Stimulated activated CD4-positive, alpha-beta T cell treated with anti-CD3 and anti-CD28 coated beads, Interleukin-1b, Interleukin-23, amount 100 ng/mL, for 4 hours (primary cell): ENCODE results near the gene SHISA7.
"Not testable (repeated sequence)": the region's sequence is repeated elsewhere in the genome, so short reads cannot be mapped to it uniquely, and the experiment has no call there.

Experiments
- DNase-seq, 2 donors: peaks; one replicate each; pipeline ENCODE4 v3.0.0-alpha.2; 2020; ENCODE audit warnings: low read depth in 2 of 2

Gene SHISA7

GRCh38 chr19:55447421-55448174, 4.5 kb upstream of the SHISA7 start:
- no peak for DNase-seq

DNA sequence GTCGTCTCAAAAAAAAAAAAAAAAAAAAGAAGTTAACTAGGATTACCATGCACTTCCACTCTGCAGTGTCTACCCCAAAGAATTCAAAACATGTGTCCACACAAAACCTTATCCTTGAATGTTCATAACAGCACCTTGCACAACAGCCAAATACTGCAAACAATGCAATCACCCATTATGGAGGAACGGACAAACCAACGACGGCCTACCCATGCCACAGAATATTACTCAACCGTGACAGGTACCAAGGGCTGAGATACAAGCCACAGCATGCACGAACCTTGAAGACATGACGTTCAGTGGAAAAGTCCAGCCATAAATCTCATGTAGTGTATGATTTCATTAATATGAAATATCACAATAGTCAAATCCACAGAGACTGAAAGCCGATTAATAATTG, 3.0 kb upstream of the SHISA7 start:
- DNase-seq = no peak

DNA sequence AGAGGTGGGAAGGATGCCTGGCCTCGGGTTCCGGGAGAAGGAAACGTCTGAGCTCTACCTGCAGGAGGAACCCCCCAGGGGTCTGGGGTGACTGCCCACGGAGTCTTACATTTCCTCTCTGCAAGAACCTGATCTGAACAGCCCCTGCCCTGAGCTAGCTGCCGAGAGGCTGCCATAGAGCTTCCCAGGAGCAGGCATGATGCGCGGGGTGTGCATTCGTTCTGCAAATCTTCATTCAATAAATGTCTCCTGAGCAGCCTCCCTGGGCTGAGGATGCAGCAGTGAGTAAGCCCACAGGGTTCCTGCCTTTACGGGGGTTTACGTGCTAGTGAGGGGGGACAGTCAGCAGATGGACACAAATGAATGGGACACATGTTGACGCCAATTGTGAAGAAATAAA, 1.5 kb upstream of the SHISA7 start:
- no peak for DNase-seq

DNA sequence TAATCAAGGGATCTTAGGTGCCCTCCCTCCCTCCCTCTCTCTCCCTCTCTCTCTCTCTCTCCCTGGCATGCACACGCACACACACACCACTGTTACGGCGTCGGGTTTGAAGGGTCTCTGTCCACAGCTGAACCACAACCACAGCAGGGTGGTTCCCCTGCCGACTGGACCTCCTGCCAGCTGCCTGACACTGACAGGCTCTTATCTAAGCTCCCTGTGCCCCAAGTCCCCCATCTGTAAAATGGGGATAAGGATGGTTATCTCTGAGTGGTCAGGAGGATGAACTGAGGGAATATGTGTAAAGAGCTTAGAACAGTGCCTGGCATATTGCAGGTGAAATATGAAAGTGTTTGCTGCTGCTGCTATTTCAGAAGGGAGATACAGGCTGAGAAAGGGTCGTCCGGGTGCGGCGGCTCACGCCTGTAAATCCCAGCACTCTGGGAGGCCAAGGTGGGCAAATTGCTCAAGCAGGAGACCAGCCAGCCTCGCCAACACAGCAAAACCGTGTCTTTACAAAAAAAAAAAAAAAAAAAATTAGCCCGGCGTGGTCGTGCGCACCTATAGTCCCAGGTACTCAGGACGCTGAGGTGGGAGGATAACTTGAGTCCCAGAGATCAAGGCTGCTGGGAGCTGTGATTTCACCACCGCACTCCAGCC, 852 bp upstream of the SHISA7 start:
- DNase-seq = no peak

DNA sequence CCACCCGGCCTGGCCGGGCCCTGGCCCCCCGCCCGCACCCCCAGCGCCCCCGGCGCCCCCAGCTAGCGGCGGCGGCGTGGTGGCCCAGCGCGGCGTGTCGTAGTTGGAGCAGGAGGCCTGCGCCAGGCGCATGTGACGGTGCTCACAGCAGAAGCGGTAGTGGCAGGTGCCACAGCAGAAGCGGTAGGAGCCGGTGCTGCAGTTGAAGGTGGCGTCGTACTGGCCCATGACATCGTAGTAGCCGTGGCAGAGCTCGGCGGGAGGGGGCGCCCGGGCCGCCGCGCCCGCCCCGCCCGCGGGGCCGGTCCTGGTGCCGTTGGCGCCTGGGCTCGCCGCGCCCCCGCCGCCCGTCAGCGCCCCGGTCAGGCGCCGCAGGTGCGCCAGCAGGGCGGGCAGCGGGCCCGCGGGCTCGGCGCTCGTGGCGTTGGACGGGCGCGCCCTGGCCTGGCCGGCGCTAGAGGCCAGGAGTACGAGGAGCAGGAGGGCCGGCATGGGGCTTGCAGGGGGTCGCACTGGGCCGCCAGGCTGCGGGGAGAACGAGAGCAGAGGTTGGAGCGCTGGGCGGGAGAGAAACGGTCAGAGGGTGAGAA, 633 bp downstream of the SHISA7 start:
- no peak for DNase-seq

DNA sequence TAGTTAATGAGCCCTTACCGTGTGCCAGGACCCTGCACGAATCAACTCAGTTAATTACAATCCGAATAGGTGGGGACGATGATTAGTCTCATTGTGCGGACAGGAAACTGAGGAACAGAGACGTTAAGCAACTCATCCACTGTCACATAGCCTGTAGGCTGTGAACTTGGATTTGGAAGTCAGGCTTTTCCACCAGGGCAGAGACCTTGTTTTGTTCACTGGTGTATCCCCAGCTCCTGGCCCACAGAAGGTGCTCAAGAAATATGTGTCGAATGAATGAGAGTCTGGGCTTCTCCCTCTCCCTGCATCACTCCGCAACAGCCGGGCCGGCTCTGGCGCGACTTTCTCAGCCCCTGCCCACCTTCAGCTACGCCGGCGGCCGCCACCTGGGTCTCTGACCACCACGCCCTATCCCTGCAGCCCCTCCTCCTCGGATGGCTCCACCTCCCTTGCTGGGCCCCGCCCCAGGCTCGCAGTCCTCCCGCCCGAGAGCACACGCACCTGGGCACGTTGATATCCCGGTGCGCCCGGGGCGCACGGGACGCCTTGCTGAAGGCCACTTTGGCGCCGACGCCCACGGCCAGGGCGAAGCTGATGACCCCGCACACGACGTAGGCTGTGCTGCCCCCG, 1.3 kb downstream of the SHISA7 start:
- no peak for DNase-seq

DNA sequence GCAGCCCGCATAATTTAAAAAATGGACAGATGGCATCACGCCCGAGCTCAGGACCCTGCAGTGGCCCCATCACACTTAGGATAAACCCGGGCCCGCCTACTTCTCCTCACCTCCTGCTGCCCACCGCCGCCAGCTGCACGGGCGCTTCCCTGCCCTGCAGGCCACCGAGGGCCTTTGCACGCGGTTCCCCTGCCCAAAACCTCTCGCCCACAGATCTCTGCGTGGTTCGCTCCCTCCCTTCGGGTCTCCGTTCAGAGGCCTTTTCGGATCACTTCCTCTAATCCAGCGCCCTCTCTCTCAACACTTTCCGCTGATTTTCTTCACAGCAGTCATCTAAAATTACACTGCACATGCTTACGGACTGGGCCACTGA, 1.8 kb downstream of the SHISA7 start:
- no peak for DNase-seq

- no peak for DNase-seq
Measured at GRCh38 chr19:55440411-55441105, 2.5 kb downstream of the SHISA7 start.

DNA sequence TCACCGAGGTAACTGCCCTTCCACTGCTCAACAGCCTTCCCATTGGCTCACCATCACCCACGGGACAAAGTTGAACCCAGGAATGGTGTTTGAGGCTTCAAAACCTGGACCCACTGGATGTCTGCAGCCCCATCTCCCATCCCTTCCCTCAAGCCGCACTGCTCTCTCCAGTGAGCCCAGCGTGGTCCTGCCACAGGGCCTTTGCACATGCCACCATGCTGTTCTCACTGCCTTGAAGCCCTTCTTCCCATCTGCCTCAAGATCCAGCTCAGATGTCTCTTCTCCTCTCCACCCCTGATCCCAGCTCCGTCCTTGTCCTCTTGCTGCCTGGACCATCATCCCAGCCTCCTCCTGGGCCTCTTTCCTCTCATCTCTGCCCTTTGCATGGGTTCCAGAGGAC, 4.0 kb downstream of the SHISA7 start:
- DNase-seq = no peak

DNA sequence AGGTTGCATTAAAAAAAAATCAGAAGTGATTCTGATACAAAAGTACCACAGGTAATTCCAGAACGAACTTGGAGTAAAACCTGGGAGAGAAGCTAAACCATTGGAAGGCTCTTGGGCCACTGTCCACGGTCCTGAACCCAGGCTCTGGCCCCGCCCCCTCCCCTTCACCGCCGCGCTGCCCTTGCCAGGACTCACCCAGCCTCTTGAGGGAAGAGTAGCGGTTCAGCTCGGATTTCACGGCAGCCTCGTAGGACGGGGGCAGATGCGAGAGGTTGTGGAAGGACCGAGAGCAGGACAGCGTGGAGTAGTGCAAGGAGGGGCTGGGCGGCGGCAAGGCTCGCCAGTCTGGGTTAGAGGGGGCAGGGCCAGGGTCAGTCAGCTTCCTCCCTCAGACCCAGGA, 5.7 kb downstream of the SHISA7 start:
- no peak for DNase-seq

GRCh38 chr19:55436847-55437246, 6.3 kb downstream of the SHISA7 start:
- no peak for DNase-seq

DNA sequence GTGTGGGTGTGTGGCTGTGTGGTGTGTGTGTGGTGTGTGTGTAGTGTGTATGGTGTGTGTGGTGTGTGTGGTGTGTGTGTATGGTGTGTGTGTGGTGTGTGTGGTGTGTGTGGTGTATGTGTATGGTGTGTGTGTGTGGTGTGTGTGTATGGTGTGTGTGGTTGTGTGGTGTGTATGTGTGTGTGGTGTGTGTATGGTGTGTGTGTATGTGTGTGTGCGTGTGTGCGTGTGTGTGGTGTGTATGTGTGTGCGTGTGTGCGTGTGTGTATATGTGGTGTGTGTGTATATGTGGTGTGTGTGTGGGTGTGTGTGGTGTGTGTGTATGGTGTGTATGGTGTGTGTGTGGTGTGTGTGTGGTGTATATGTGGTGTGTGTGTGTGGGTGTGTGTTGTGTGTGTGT, 8.1 kb downstream of the SHISA7 start:
- DNase-seq = no peak

DNA sequence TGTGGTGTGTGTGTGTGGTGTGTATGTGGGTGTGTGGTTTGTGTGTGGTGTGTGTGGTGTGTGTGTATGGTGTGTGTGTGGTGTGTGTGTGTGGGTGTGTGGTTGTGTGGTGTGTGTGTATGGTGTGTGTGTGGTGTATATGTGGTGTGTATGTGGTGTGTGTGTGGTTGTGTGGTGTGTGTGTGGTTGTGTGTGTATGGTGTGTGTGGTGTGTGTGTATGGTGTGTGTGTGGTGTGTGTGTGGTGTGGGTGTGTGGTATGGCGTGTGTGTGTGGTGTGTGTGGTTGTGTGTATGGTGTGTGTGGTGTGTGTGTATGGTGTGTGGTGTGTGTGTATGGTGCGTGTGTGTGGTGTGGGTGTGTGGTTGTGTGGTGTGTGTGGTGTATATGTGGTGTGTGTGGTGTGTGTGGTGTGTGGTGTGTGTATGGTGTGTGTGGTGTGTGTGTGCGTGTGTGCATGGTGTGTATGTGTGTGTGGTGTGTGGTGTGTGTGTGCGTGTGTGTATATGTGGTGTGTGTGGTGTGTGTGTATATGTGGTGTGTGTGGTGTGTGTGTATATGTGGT, 8.7 kb downstream of the SHISA7 start:
- DNase-seq = no peak

DNA sequence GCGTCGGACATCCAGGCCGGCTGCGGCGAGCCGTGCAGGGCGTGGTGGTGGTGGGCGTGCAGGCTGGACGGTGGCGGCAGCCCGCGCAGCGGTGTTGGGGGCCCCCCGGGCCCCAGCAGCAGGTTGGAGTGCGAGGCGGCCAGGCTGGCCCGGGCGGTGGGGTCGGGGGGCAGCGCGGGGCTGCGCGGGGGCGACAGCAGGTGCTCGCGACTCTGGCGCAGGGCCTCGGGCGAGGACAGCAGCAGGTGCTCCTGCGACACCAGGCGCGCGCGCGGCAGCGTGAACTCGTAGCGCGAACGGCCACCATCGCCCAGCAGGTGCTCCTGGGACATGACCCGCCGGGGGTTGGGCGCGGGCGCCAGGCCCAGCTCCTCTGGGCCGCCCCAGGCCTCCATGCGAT, 9.8 kb downstream of the SHISA7 start:
- DNase-seq = no peak

DNA sequence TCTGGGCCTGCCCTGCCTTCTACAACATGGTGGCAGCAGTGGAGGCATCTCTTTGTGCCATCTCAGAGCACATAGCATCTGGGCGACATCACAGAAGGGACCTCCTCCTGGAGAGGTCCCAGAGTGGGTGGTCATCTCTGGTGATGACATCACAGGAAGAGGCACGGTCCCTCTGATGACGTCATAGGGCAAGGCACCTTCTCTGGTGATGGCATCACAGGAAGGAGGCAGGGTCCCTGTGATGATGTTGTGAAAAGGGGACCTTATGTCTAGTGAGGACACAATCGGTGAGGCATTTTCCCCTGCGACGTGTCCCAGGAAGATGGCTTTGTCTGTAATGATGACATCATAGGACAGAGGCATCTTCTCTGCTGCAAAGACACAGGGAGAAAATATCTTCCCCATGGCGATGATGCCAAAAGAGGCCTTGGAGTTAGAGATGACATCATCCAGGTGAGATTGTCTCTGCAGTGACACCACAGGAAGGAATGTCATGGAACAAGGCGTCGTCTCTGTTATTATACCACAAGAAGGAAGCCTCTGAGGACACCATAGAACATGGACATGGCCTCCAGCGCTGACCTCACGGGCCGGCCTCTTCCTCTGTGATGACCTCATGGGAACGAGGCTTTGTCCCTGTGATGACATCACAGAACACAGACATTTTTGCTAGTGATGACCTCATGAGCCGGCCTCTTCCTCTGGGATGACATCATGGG, 10.7 kb downstream of the SHISA7 start:
- no peak for DNase-seq

GRCh38 chr19:55431183-55431582, 11.9 kb downstream of the SHISA7 start:
- no peak for DNase-seq

DNA sequence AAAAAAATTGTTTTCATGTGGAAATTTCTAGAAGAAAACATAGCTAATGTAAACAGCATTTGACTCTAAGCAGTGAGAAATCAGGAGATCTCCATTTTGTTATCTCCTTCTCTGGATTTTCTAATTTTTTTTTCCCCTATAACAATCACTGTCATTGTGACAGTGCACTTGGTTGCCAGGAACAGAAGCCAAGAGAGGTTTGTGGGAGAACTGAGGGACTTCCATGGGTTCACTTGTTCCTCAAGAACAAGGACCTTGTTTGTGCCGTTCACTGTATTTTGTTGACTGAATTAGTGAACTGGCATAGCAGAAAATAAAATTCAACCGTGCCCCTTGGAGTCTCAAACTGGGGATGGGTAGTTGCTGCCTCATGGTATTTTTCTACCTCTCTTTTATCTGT, 17.1 kb downstream of the SHISA7 start:
- DNase-seq = no peak

DNA sequence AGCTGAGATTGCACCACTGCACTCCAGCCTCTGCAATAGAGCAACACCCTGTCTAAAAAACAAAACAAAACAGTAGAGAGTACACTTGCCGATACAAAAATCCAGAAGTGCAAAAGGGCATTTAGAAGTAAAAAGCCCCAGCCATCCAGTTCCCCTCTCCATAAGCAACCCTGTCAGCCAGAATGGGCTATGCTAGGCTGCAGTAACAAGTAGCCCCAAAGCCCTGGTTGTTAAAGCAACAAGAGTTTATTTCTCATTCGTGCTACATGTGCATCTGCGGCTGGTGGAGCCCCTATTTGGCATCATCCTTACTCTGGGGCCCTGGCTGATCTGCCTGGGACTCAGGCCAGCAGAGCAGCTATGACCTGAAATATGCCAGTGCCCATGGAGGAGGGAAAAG, 18.6 kb downstream of the SHISA7 start:
- no peak for DNase-seq

DNA sequence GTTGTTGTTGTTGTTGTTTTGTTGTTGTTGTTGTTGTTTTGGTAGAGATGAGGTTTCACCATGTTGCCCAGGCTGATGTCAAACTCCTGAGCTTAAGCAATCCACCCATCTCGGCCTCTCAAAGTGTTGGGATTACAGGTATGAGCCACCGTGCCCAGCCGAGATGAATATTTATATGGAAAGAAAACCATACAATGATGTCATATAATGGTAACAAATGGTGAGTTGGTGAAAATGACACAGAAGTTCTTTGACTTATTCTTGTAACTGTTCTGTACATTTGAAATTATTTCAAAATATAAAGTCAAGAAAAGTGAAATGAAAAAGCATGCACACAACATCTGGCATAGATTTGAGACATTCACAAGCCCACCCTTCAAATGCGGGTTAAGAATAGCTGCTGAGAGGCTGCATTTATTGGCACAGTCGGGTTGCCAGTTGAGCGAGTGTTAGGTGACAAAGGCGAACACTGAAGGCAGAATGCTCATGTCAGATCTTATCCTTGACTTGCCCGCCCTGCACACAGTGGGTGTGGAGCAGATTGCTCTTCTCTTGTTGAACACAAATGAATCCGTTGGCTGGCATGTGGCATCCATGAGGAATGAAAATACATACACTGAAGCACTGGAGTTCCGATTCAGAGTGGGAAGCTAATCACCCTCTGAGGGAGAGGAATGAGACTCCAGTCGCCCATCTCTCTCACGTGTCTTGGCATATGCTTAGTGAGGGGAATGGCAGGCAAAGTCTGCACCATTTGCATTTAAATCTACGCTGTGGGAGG, 19.7 kb downstream of the SHISA7 start:
- no peak for DNase-seq

DNA sequence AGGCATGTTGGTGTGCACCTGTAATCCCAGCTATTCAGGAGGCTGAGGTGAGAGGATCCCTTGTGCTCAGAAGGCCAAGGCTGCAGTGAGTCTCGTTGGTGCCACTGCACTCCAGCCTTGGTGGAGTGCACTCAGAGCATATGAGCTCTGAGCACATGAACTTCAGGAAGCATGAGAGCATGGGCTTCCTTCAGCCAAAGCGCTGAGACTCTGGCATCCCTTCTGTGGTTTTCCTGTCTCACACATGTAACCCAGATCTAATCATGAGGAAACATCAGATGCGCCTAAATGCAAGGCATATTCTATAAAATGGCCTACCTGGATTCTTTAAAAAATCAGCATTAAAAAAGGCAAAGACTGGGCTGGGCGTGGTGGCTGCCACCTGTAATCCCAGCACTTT, 21.8 kb downstream of the SHISA7 start:
- DNase-seq = not testable (repeated sequence)
